ENCODE data around the gene MICAL3. TPM values are rescaled to one million over a fixed set of nuclear protein-coding genes. Genes with fewer than 3 reads are reported as not detected.

Gene MICAL3
- total RNA-seq, 2 donors from 2014 or later, result 33.6 to 34.0 TPM

DNA sequence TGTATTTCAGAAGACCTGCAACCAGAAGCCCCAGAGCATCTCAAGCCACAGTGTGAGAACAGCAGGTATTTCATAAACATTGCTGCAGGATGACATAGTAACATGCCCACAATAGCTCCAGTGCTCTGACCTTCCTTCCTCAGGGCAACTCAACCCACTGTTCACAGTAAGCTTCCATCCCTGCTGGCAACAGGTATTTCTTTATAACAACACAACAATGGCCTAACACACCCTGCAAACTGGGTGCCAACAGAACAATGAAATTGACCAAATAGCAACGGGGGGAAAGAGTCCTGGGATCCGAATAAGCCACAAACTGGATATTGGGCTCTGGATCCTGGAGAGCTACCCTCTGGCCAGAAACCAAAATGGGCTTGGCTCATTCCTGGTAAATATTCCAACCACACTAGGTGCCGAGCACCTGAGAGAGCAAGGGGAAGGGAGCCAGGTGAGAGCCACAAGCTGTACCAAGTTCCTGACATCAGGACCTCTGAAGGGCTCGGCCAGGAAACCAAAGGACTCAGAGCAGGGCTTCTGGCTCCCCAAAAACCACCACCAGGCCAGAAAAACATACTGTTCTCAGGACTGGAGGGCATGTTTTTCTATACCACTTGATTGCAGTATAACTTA lies 99.5 kb downstream of the MICAL3 start:
- Histone ChIP-seq H3K36me3 (replicated peaks in 1 of 2; ENCODE audit: insufficient read depth in 1 of 2, low read depth in 2 of 2) (no peaks in the 10 kb centered on the region), H3K27me3 (no peaks in the 10 kb centered on the region), H3K4me3 (no peak overlapping the region), H3K9me3 (no peaks in the 10 kb centered on the region), H3K27ac (peak overlapping the region in 3 of 4 donors; percentile 0 to 46 (median 30)), H3K4me1 (peaks cover 56% of the 10 kb centered on the region)
- DNase-seq (no peak), ATAC-seq (no peak)
- 25 to 54% methylated on average over 3 to 4 of the region's 4 CpGs for WGBS, 2 donors
- TF ChIP-seq, protein P1, sequence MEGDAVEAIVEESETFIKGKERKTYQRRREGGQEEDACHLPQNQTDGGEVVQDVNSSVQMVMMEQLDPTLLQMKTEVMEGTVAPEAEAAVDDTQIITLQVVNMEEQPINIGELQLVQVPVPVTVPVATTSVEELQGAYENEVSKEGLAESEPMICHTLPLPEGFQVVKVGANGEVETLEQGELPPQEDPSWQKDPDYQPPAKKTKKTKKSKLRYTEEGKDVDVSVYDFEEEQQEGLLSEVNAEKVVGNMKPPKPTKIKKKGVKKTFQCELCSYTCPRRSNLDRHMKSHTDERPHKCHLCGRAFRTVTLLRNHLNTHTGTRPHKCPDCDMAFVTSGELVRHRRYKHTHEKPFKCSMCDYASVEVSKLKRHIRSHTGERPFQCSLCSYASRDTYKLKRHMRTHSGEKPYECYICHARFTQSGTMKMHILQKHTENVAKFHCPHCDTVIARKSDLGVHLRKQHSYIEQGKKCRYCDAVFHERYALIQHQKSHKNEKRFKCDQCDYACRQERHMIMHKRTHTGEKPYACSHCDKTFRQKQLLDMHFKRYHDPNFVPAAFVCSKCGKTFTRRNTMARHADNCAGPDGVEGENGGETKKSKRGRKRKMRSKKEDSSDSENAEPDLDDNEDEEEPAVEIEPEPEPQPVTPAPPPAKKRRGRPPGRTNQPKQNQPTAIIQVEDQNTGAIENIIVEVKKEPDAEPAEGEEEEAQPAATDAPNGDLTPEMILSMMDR (IDR thresholded peaks at IDR 0.05), result no peak
- no peak for TF ChIP-seq POLR2A (IDR thresholded peaks at IDR 0.05)
- intact Hi-C loops (cut with DNase I), result no loop called here

DNA sequence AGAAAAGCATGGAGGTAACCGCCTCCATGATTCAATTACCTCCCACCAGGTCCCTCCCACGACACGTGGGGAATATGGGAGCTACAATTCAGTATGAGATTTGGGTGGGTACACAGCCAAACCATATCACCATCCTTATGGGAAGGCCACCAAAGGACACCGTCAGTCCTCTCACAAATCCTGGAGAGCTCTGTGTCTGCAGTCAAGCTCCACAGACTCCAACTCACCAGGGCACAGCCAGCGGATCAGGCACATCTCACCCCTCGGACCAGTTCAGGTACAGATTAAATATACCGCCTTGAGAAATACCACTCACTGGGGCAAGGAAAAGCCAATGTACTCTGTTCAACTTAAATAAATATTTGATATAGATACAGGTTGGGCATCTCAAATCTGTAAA lies 100.3 kb downstream of the MICAL3 start:
- Histone ChIP-seq H3K9me3 (no peaks in the 10 kb centered on the region), H3K4me3 (no peak overlapping the region), H3K36me3 (replicated peaks in 1 of 2; ENCODE audit: insufficient read depth in 1 of 2, low read depth in 2 of 2) (no peaks in the 10 kb centered on the region), H3K27me3 (no peaks in the 10 kb centered on the region), H3K4me1 (peaks cover 62% of the 10 kb centered on the region), H3K27ac (peak overlapping the region in 3 of 4 donors; percentile 30 to 52 (median 35))
- no peak for ATAC-seq
- DNase-seq, result no peak
- 76 to 77% methylated on average over 7 of the region's 7 CpGs for WGBS, 2 donors
- intact Hi-C loops (cut with DNase I), result no loop called here
- TF ChIP-seq, protein P1 (IDR thresholded peaks at IDR 0.05), result no peak
- TF ChIP-seq POLR2A (IDR thresholded peaks at IDR 0.05), result no peak

DNA sequence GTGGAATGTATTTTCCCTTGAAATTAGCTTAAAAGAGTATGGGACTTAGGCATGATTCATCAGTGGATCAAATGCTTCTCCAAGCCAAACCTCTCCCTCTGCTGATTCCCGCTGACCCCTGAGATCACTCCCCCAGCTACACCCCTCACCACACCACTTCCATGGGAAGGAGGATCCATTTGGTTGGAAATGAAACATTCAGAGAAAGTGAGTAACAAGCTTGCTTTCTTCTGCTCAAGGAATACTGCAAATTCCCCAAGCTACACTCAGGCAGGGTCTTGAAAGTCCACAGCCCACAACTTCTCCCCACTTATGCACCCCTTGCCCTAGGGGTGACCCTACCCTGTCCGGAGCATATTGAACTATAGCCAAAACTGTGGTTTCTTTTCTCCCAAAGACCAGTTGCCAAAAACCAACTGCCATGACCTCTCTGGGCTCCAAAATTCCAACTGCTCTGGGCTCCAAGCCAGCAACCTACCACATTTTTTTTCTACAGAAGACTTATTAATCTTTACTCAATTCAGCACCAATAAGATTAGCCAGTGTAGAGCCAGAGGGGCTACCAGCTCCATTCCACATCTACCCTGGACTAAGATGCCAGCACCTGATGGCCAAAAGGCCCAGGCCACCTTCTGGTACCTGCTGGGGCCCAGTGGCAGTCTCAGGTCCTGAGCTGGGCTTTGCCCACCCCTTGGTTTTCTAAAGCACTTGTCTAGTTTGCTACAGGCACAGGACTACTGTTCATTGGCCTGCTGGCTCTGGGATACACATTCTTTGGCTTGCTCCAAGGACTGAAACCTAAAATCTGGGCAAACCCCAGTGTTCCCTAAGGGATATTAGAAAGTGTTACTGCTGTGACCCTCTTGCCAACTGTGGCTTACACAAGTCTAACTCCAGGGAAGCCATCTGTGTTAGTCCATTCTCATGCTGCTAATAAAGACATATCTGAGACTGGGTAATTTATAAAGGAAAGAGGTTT lies 101.1 kb downstream of the MICAL3 start:
- intact Hi-C loops (cut with DNase I), result no loop called here
- no peak for TF ChIP-seq POLR2A (IDR thresholded peaks at IDR 0.05)
- TF ChIP-seq, protein P1 (IDR thresholded peaks at IDR 0.05), result no peak
- Histone ChIP-seq H3K27ac (peak overlapping the region; percentile 20 to 52 (median 32)), H3K27me3 (no peaks in the 10 kb centered on the region), H3K4me3 (no peak overlapping the region), H3K4me1 (peaks cover 62% of the 10 kb centered on the region), H3K9me3 (no peaks in the 10 kb centered on the region), H3K36me3 (replicated peaks in 1 of 2; ENCODE audit: insufficient read depth in 1 of 2, low read depth in 2 of 2) (no peaks in the 10 kb centered on the region)
- DNase-seq, result peak in 3 of 4 donors; percentile 36 to 50 (median 48)
- peak; percentile 25 for ATAC-seq
- 40 to 62% methylated on average over 2 of the region's 2 CpGs for WGBS, 2 donors

DNA sequence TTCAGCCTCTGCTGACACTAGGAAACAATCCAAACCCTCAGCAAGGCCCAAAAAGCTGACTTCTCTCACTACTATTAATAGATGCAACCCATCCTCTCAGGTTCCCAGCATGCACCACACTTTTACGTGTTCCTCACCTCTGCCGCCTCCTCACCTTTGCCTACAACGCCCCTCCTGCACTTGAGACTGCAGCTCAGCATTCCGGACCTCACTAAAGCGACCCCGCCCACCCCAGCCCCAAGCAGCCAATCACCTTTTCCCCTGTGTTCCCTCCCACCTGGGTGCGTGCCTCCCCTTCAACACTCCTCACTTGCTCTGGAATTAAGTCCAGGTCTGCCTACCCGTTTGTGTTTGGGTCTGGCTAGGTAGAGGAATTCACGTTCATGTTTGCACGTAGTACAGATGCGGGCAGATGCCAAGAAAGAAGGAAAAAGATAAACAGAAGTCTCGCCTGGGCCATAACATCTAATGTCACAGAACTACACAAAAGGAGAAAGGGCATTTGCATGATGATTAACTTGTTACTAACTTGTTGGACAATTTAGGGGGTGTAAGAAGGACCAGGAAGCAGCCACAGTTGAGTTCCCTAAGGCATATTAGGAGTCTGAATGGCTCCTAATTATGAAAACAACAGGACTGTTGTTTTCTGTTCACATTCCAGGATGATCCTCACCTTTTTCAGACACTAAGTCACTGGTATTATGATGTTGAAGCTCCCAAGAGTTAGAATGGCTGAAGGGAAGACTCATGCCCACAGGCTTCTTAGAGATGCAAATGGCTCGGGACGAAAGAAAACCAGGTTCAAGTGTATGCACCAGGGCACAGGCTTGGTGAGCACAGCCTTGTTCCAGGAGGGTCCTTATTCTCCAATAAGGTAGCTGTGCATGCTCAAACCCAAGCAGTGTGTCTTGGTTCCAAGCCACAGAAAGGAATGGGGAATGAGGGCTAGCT lies 102.2 kb downstream of the MICAL3 start:
- no peaks in the 10 kb centered on the region for H3K9me3 ChIP-seq
- H3K4me1 ChIP-seq, result peaks cover 62% of the 10 kb centered on the region
- ATAC-seq, result peak; percentile 22
- intact Hi-C loops (cut with DNase I), result no loop called here
- no peak overlapping the region for H3K4me3 ChIP-seq
- 69 to 77% methylated on average over 14 of the region's 14 CpGs for WGBS, 2 donors
- H3K36me3 ChIP-seq (replicated peaks in 1 of 2; ENCODE audit: insufficient read depth in 1 of 2, low read depth in 2 of 2), result no peaks in the 10 kb centered on the region
- H3K27ac ChIP-seq, result peak overlapping the region; percentile 1 to 52 (median 32)
- no peaks in the 10 kb centered on the region for H3K27me3 ChIP-seq
- no peak for TF ChIP-seq POLR2A (IDR thresholded peaks at IDR 0.05)
- TF ChIP-seq, protein P1 (IDR thresholded peaks at IDR 0.05), result no peak
- DNase-seq, result peak in 1 of 4 donors; percentile 28
